Activated T-cell treated with anti-CD3 and anti-CD28 coated beads, Interleukin-2, amount 50 U/mL, for 1 hour (primary cell): ENCODE results near the gene SDF4.

Experiments
- DNase-seq: peaks from one replicate; pipeline ENCODE4 v3.0.0-alpha.2; 2020

Gene SDF4

DNA sequence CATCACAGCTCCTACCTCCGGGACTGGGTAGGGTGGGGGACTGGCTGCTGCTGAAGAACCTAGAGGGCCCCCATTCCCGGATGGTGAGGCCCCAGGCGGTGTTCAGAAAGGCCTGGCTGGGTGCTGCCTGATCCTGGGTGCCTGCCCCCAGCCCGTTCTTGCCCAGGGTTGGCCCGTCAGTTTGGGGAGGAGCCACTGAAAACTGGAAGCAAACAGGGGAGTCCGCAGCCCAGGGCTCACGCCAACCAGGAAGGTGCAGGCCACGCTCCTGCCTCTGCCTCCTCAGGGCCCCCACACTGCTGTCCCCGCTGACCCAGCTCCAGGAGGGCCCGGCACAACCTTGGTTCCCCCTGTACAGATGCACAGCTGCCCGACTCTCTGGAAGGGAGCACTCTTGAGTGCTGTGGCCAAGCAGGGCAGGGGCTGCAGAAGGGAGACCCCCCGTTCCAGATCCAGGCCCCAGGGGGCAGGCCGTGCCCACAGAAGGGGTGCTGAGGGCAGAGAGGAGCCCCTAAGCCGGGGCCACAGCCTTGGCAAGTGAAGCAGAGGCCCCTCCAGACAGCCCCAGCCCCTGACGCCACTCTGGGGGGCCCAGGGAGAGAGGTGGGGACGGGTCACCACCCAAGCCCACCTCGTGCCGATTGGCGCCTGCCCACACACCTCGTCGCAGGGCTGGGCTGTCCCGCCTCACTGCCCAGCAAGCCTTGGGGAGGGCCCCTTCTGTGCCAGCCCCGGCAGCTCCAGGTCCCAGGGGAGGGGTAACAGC is 9.2 kb upstream of the SDF4 start:
- DNase-seq, result no peak

DNA sequence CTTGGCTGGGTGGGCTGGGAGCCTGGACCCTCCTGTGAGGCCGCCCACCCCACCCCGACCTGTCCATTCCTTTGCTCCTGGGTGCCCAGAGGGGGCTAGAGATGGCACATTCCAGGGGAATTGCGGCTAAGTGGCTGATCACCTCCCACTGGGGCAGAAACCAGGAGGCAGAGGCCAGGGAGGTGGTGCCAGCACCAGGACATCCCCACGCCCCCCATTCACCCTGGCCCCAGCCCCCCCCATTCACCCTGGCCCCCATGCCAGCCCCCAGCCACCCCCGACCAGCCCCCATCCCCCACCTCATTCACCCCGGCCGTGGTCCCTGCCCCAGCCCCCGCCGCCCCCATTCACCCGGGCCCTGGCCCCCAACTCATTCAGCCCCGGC is 8.5 kb upstream of the SDF4 start:
- DNase-seq, result no peak

DNA sequence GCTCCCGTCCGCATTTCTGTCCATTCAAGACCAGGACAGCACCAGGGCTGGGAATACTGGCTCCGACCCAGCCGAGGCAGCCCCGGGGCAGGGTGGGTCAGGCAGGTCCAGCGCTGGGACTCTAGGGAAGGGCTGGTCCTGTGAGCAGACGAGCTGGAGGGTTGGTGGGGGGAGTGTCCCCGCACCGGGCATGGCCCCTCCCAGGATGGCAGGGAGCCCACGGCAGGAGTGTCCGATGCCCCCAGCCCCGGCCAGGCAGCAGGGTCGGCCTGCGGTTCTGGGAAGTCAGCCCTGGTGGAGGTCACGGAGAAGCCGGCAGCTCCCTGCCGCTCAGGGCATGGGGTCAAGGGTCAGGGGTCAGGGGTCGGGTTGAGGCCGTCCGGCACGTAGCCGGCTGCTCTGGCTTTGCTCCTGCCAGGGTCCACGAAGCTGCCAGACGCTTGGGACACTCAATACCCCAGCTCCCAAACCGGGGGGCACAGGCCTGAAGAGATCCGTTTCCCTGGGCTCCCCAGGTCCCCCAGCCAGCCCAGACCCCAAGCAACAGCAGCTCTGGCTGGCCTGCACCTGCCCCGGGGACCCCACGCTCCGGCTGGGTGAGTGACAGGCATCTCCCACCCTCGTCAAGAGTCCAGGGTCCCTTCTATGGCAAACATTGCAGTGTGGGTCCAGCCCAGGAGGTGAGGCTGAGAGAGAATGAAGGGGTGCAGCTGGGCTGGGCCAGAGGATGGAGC is 8.0 kb upstream of the SDF4 start:
- DNase-seq, result no peak

DNA sequence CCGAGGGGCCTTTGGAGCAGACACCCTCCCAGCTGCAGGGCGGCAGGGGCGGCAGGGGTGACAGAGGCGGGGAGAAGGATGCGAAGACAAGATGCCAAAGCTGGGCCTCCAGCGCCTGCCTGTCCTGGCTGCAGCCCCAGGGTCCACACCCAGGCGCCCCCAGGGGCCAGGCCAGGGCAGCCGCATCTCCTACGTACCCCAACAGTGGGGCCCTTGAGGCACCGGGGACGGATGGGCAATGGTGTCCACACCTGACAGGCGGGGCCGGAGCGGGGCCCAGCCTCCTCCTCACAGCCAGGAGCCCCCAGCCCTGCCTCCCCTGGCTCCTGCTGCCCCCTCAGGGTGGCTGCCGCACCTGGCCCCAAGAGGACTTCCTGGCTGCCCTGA is 7.4 kb upstream of the SDF4 start:
- no peak for DNase-seq

DNA sequence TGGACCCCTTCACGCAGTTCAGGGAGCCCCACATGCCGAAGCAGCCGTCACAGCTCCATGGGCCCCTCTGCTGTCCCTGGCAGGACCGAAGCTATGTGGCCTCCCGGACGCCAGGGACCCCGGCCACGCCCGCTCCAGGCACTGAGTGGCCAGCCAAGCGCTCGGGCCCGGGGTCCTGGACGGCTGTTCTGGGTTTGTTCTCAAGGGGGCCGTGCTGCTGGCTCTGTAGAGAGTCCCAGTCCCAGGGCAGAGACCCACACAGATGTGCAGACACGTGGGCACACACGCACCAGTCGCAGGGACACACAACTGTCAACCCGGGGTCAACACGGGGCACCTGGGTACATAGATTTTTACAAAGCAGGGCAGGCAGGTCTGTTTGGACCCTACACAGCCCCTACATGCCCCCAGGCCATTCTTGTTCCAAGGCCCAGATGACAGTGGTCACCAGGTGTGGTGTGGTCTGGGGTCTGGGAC is 6.9 kb upstream of the SDF4 start:
- no peak for DNase-seq

DNA sequence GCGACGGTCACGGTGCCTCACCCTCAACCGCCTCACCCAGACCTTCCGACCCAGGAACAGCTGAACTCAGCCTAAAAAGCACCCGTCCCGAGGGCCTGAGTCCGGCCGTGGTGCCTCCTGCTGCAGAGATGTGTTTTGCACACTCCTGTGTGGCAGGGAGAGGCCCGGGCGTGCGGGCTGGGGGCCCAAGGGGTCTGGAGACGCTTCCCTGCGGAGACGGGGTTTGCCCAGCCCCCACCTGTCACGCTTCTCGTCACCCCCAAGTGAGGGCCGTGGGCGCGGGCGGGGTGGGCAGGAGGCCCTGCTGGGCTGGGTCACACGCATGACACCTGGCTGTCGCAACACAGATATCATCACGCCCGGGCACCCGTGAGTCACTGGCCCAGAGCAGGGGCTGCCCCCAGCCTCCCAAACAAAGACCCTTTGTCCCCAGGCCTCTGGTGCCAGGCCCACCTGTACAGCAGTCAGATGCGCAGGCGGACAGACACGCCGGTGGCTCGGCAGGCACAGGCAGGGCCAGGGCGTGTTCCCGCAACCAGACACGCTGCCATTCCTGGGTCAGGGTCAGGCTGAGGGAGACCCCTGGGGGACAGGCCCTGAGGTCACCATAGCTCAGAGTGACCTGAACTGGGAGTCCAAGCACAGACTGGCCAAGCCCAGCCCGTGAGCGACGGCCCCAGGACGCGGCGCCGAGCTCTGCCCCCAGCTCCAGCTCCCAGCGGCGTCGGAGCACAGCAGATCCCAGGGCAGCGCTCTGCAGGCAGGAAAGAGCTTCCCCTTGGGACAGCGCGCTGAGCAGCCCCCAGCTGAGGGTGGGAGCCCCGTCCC is 6.3 kb upstream of the SDF4 start:
- no peak for DNase-seq

DNA sequence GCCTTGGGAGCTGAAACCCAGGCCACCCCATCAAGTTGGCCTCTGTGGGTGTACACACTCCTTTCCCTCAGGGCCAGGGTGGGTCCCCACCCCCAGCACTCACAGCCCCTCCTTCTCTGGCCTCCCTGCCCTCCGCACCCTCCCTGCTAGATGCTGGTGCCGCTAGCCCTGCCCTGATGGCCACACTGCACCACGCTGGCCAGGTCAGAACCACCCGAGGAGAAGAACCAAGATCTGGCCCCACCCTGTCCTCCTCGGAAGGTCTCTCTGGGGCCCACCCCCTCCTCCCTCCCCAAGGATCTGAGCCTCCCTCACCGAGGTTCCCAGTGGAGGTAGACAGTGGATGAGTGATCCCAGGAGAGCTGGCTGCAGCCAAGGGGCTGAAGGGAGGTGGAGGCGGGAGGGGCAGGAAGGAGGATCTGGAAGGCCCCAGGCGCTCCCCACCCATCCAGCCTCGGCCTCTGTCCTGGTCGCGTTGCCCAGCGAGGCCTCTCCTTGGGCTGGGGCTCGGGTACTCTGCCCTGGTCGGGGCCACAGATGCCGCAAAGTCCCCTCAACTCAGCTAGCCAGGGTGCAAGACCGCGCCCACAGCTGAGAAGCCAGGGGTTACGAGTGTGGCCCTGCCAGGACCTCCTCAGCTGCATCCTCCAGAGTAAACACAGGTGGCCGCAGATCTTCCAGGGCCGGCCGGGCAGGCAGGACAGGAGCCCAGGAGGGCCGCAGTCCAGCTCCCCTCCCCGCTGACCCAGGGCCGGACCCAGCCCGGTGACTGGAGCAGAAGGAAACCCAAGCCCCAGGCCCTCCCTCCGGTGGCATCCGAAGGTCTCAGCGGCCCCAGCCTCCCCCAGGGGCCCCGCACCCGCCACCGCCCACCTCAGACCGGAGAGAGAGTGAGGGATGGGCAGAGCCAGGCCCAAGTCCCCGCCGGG is 5.4 kb upstream of the SDF4 start:
- DNase-seq, result no peak

DNA sequence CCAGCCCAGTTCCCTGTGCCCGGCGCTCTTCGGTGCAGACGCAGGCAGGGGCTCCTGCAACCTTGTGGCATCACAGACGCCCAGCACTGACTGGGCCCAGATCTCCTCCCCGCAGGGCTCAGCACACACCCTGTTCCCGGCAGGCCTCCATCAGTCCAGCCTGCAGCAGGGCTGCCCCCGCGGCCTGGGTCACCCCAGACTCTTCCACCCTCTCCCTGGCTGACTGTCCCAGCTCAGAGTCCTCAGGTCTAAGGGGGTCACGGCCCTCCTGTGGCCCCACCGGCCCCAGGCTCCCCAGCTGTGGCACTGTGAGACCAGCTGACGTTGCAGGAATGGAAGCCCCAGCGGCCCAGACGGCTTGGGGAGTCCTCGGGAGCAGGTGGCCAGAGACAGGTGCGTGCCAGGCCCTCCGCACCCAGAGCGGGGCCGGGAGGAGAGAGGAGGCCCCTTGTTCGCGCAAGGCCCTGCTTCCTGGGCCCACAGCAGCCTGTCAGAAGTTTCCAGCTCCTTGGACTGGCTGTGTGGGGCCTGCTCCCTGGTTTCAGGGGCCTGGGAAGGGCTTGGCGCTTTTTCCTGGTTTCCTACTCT is 4.5 kb upstream of the SDF4 start:
- DNase-seq, result no peak

DNA sequence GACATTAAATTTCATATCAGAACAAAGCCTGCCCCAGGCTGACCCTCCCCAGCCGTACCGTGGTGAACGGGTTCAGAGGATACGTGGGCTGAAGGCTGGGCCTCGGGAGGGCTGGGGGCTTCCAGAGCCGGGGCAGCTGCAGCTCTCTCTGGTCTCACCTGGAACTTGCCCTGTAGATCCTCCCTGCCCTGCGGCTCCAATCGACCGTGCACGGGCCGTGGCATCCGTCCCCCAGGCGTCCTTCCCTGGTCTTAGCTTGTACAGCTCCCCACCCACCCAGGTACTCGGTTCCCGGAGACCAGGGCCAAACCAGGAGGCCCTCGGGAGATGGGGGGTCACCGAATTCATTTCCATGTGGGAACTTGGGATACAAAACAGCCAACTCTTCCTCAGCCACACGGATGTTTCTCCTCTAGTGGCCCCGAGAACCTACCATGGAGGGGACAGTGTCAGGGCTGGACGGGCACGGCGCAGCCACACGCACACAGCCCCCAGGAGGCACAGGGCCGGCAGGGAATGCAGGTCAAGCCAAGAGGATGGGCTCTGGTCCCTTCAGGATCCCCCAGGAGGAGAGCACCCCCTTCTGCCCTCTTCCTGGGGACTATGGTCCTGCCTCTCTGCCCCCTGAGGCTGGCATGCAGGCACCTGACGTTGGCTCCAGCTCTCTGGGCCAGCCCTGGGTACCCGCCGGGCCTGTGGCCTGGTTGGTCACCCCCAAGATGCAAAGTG is 3.4 kb upstream of the SDF4 start:
- DNase-seq, result no peak

DNA sequence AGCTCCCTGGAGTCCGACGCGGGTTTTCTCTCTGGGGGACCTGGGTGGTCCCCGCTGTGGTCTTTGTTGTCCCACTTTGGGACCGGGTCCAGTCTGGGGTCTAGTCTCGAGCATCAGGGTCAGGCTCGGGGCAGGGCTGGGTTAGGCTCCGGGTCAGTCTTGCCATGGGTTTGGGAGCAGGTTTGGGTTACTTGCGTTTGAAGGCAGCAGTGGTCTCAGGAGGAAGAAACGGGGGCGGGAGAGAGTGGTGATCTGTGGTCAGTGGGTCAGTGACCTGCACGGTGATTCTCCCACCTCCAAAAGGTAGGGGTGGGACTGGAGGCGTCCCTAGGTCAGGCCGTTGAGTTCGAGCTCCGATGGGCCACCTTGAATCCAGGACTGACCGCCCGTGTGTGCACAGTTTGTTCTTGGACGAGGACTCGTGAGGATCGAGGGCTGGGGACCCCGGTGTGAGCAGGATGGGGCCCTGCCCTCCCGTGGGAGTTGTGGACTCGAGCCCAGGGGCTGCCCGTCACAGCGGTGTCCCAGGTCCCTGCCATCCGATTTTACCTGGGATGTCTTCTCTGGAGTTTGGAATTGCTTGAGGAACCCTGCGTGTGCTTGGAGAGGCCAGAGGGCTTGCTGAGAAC is 2.5 kb upstream of the SDF4 start:
- no peak for DNase-seq

DNA sequence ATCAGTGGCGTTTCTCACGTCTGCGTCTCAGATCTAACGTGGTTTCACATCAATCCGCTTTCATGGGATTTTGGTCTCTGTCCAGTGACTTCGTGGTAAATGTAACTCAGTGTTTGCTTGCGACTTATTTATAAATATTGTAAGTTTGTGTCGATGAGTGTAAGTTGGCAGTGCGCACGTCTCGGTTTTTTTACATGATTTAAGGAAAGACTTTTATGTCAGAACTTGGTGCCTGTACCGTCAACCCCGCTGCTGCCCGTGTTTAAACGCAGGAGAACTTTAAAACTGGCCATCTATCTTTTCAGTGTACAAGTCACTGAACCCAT is 1.7 kb upstream of the SDF4 start:
- DNase-seq, result no peak

DNA sequence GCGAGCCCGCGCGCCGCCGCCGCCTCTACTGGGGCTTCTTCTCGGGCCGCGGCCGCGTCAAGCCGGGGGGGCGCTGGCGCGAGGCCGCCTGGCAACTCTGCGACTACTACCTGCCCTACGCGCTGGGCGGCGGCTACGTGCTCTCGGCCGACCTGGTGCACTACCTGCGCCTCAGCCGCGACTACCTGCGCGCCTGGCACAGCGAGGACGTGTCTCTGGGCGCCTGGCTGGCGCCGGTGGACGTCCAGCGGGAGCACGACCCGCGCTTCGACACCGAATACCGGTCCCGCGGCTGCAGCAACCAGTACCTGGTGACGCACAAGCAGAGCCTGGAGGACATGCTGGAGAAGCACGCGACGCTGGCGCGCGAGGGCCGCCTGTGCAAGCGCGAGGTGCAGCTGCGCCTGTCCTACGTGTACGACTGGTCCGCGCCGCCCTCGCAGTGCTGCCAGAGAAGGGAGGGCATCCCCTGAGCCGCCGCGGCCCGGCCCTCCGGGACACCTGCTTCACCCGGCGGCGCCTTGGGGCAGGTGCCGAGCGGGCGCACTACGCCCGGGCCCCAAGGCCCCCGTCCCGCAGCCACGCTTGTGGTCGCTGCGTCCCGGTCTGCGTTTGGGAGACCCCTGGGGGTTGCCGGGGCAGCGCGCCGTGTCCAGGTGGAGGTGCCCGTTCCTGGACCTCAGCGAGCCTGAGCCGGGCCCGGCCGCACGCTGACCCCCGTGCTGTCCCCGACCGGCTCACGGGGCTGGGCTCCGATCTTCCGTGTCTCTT is 1.2 kb upstream of the SDF4 start:
- DNase-seq, result no peak

DNA sequence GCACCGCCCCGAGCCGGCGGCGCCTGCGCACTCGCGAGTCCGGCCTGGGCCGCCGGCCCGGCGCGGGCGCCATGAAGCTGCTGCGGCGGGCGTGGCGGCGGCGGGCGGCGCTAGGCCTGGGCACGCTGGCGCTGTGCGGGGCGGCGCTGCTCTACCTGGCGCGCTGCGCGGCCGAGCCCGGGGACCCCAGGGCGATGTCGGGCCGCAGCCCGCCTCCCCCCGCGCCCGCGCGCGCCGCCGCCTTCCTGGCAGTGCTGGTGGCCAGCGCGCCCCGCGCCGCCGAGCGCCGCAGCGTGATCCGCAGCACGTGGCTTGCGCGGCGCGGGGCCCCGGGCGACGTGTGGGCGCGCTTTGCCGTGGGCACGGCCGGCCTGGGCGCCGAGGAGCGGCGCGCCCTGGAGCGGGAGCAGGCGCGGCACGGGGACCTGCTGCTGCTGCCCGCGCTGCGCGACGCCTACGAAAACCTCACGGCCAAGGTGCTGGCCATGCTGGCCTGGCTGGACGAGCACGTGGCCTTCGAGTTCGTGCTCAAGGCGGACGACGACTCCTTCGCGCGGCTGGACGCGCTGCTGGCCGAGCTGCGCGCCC is 501 bp upstream of the SDF4 start, which contains the start of gene B3GALT6:
TSS of gene B3GALT6 (plus strand) at position 30 of the 588 bp plus-strand sequence. CDS start at position 72, 42 bp downstream.
- no peak for DNase-seq

DNA sequence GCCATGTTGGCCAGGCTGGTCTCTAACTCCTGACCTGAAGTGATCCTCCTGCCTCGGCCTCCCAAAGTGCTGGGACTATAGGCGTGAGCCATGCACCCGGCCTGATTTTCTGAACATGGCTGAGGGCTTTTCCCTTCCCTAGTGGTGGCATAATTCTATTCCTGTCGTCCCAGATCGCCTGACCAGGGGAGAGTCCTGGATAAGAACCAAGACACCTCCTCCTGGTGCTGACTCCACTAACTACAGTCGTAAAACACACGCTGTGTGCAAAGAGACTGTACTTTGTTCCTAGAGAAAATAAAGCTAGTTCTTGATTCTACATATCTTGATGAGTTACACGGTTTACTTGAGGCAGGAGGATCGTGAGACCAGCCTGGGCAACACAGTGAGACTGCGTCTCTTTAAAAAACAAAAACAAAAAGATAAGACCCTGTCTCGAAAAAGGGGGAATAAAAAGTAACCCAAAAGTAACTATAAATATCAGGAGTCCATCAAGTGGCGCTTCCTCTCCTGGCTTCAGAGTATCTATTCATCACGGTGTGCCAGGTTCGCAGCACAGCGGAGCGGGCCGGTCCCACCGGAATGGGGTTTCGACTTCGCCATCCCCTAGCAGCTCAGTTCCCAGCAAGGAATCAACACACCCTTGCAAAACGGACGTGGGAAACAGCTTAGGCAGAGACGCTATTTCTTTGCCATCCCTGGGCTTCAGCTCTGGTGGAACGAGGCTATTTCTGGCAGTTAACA is 973 bp downstream of the SDF4 start:
- DNase-seq, result peak; percentile 45

DNA sequence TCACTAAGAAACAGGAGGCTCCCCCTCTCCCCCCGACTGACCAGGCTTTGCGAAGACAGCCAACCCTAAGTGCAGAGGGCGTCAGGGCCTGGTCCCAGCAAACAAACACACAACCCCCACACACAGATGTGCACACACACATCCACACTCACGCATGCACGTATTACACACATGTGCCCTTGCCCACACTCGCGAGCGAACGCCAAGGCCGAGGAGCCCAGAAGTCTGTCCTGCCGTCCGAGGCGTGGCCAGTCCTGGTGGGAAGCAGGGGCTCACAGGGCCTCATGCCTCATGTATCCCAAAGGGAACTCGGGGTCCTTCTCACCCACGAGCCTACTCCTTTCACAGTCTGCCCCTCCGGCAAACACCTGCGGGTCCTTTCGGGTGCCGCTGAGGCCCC is 2.0 kb downstream of the SDF4 start:
- DNase-seq, result no peak

DNA sequence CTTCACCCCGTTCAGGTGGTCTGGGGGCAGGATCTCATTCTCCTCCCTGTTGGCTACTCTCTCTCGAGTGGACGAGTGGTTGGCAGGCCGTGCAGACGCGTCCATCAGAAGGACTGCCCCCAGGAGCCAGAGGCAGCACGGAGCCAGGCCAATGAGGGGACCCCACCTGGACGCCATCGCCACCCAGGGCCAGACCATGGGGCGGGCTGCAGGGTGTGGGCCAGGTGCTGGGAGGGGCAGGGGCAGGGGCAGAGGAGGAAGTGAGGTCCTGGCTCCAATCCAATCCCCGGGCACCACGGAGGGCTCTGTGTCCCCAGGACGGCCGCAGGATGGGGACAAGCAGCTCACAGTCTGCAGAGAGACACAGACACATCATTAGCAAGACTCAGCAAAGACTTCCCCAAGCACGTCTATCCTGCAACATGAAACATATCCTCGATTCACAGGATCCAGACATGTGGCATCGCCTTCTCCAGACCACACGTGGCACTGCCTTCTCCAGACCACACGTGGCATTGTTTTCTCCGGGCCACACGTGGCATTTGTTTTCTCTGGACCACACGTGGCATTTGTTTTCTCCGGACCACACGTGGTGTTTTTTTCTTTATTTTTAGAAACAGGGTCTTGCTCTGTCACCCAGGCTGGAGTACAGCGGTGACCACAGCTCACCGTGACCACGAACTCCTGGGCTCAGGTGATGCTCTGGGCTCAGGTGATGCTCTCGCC is 3.0 kb downstream of the SDF4 start:
- DNase-seq, result no peak

DNA sequence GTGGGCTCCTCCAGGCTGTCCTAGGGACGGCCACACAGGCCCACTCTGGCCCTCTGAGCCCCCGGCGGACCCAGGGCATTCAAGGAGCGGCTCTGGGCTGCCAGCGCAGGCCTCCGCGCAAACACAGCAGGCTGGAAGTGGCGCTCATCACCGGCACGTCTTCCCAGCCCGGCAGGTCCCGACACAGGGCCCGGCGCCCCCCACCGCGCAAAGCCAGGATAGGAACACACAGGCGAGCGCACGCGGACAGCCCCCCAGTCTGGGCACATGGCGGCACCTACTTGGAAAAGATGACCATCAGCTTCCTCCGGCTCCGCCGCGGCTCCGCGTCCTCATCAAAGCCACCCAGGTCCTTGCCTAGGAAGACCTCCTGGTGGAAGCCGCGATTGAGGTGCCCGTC is 3.6 kb downstream of the SDF4 start:
- no peak for DNase-seq

DNA sequence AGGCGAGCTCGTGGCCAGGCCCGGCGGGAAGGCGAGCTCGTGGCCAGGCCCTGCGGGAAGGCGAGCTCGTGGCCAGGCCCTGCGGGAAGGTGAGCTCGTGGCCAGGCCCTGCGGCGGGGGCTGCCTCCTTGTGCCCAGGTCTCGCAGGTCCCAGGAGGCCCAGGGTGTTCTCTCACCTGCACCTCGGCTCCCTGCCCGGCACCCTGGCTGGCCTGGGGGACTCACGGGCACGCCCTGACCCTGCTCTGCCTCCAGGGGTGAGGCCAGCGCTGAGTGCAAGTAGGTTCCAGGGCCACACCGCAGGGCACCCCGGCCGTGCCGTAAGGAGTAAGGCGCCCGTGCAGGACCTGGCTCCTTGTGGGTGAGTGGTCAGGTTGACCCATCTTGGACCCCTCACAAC is 4.4 kb downstream of the SDF4 start:
- no peak for DNase-seq
